ENCODE data around the gene MPI.
"Not testable (repeated sequence)": the region's sequence is repeated elsewhere in the genome, so short reads cannot be mapped to it uniquely, and the experiment has no call there.

Gene MPI

DNA sequence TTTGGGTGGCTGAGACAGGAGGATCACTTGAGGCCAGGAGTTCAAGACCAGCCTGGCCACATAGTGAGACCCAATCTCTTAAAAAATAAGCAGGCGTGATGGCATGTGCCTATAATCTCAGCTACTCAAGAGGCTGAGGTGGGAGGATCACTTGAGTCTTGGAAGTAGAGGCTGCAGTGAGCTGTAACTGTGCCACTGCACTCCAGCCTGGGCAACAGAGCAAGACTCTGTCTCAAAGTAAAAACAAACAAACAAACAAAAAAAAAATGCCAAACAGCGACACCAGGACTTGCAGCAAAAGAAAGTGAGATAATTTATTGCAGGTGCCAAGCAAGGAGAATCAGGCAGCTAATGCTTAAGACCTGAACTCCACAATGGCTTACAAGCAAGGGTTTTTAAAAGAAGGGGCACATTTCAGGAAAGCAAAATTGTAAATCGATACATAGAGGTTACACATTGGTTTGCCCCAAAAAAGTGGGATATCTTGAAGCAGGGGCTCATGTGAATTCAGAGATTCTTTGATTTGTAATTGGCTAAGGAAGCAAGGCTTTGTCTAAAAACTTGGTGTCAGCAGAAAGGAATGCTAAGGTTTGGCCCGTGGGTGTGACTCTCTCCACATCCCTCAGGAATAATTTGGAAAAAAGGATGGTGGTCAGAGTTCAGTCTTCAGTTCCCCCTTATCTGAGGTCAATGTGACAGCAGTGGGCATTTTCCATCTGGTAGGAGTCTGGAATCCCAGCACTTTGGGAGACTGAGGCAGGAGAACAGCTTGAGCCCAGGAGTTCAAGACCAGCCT, 5.2 kb upstream of the MPI start:
- no peak for FAIRE-seq
- DNase-seq (ENCODE audit: insufficient read length), result no peak
- TF ChIP-seq TAF1 (IDR thresholded peaks at IDR 0.05; ENCODE audit: borderline replicate concordance, low read depth, low read length) (no peak), POLR2A (IDR thresholded peaks at IDR 0.05; ENCODE audit: low read depth, low read length) (no peak)

DNA sequence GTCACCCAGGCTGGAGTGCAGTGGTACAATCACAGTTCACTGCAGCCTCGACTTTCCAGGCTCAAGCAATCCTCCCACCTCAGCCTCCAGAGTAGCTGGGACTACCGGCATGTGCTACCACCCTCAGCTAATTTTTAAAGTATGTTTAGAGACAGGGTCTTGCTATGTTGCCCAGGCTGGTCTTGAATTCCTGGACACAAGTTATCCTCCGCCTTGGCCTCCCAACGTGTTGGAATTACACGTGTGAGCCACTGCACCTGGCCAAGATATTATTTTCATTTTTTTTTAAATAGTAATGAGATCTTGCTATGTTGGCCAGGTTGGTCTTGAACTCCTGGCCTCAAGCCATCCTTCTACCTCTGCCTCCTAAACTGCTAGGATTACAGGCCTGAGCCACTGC, 4.4 kb upstream of the MPI start:
- no peak for TF ChIP-seq TAF1 (IDR thresholded peaks at IDR 0.05; ENCODE audit: borderline replicate concordance, low read depth, low read length)
- no peak for TF ChIP-seq POLR2AphosphoS5 (IDR thresholded peaks at IDR 0.05; ENCODE audit: low read depth, low read length)
- no peak for TF ChIP-seq POLR2A (IDR thresholded peaks at IDR 0.05; ENCODE audit: low read depth, low read length)
- DNase-seq (ENCODE audit: insufficient read length), result no peak
- no peak for FAIRE-seq

DNA sequence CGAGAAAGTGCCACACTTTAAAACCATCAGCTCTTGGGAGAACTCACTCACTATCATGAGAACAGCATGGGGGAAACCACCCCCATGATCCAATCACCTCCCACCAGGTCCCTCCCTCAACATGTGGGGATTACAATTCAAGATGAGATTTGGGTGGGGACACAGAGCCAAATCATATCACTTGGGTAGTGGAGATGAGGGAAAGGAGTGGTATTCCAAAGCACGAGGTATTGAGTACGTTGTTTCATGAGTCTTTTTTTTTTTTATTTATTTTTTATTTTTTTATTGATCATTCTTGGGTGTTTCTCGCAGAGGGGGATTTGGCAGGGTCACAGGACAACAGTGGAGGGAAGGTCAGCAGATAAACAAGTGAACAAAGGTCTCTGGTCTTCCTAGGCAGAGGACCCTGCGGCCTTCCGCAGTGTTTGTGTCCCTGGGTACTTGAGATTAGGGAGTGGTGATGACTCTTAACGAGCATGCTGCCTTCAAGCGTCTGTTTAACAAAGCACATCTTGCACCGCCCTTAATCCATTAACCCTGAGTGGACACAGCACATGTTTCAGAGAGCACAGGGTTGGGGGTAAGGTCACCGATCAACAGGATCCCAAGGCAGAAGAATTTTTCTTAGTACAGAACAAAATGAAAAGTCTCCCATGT, 2.2 kb upstream of the MPI start:
- not testable (repeated sequence) for FAIRE-seq; DNase-seq (ENCODE audit: insufficient read length)

DNA sequence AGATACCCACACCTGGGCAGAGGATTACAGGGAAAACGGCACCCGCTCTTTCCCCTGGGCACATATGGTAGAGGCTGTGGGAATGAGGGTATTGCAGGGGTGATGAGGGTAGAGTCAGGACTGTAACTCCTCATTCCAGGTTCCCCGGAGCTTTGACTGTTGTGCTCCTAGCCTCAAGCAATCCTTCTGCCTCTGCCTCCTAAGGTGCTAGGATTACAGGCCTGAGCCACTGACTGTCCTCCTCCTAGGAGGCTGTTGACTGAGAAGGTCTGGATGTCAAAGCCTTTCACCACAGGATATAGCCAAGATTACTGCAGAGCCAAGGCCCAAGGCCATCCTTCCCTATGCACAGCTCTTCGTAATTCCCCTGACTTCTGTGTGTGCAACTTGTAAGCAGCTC, 1.1 kb upstream of the MPI start:
- DNase-seq (ENCODE audit: insufficient read length), result no peak
- TF ChIP-seq POLR2AphosphoS5 (IDR thresholded peaks at IDR 0.05; ENCODE audit: low read depth, low read length), result no peak
- TF ChIP-seq TAF1 (IDR thresholded peaks at IDR 0.05; ENCODE audit: borderline replicate concordance, low read depth, low read length), result no peak
- no peak for TF ChIP-seq POLR2A (IDR thresholded peaks at IDR 0.05; ENCODE audit: low read depth, low read length)
- no peak for FAIRE-seq

DNA sequence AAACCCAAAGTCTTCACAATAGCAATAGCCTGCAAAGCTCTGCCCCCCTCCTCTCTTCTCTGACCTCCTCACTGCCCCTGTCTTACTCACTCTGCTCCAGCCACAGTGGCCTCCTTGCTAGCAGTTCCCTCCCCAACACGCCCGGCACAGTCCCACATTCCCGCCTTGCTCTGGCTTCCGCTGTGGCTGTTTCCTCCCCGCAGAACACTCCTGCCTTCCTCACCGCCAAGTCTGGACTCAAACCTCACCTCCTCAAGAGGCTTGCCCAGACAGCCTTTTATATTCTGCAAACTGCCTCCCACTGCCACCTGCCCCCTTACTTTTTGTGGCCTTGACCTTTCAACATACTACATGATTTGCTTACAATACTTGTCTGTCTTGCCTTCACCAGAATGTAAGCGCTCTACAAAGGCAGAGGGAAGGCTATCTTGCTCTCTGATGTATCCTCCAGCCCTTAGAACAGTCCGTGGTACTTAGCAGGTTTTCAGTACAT, 406 bp upstream of the MPI start:
- no peak for DNase-seq (ENCODE audit: insufficient read length)
- no peak for FAIRE-seq
- TF ChIP-seq POLR2AphosphoS5 (IDR thresholded peaks at IDR 0.05; ENCODE audit: low read depth, low read length) (no peak), POLR2A (IDR thresholded peaks at IDR 0.05; ENCODE audit: low read depth, low read length) (no peak), TAF1 (IDR thresholded peaks at IDR 0.05; ENCODE audit: borderline replicate concordance, low read depth, low read length) (no peak)

DNA sequence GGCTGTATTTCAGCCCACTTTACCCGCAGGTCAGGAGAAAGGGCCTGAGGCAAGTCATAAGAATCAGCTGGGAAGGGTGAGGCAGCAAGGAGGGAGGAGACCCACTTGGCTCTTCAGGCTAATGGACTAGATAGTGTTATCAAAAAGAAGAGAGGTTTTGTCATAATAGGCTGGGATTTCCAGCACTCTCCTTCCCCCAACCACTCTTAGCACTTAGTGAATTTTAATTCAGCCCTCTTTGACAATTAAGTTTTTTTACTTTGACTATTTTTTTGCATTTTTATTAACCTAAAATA, 771 bp downstream of the MPI start:
- DNase-seq (ENCODE audit: insufficient read length) (no peak), FAIRE-seq (no peak)
- TF ChIP-seq POLR2AphosphoS5 (IDR thresholded peaks at IDR 0.05; ENCODE audit: low read depth, low read length) (no peak), POLR2A (IDR thresholded peaks at IDR 0.05; ENCODE audit: low read depth, low read length) (no peak), TAF1 (IDR thresholded peaks at IDR 0.05; ENCODE audit: borderline replicate concordance, low read depth, low read length) (no peak)

DNA sequence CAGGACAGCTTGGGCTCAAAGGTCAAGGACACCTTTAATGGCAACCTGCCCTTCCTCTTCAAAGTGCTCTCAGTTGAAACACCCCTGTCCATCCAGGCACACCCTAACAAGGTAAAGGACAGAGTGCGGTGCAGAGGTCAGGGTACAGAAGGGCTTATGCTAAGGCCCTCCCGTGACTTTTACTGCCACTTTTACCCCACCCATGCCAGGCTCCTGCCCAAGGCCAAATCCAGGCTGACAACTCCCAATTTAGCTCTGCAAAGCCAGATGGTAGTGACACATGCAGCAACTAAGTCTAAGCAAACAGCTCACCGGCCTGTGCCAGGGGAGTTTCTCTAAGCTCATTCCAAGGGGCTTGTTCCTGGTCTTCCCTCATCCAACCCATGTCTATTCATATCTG, 1.6 kb downstream of the MPI start:
- no peak for FAIRE-seq
- no peak for DNase-seq (ENCODE audit: insufficient read length)
- TF ChIP-seq POLR2AphosphoS5 (IDR thresholded peaks at IDR 0.05; ENCODE audit: low read depth, low read length) (no peak), POLR2A (IDR thresholded peaks at IDR 0.05; ENCODE audit: low read depth, low read length) (no peak), TAF1 (IDR thresholded peaks at IDR 0.05; ENCODE audit: borderline replicate concordance, low read depth, low read length) (no peak)

DNA sequence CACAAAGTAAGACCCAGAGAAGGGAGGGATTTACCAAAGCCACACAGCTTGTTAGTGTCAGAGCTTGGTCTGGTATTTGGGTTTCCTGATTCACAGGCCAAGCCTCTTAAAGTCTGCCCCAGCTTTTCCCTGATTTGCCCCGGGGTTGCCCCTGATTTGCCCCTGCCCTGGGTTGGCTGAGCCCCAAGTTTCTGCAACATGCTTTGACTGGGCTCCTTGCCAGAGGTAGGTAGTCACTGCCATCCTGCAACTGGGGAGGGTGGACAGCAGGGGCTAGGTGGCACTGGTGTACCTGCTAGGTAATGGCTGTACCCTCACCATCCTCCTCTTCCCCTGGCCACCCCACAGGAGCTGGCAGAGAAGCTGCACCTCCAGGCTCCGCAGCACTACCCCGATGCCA, 2.5 kb downstream of the MPI start:
- no peak for TF ChIP-seq TAF1 (IDR thresholded peaks at IDR 0.05; ENCODE audit: borderline replicate concordance, low read depth, low read length)
- no peak for TF ChIP-seq POLR2AphosphoS5 (IDR thresholded peaks at IDR 0.05; ENCODE audit: low read depth, low read length)
- TF ChIP-seq POLR2A (IDR thresholded peaks at IDR 0.05; ENCODE audit: low read depth, low read length), result no peak
- FAIRE-seq (no peak), DNase-seq (ENCODE audit: insufficient read length) (no peak)

DNA sequence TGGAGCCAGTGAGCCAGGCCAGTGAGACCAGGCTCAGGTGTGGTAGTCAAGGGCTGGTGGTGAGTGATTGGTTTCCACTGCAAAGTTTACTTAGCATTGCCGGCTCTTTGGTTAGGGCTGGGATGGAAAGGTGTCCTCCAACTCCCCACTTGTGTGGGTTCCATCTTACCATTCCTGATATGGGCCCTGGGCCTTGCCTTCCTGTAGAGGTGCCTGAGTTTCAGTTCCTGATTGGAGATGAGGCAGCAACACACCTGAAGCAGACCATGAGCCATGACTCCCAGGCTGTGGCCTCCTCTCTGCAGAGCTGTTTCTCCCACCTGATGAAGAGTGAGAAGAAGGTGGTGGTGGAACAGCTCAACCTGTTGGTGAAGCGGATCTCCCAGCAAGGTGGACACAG, 3.1 kb downstream of the MPI start:
- DNase-seq (ENCODE audit: insufficient read length) (no peak), FAIRE-seq (no peak)
- TF ChIP-seq POLR2A (IDR thresholded peaks at IDR 0.05; ENCODE audit: low read depth, low read length) (no peak), TAF1 (IDR thresholded peaks at IDR 0.05; ENCODE audit: borderline replicate concordance, low read depth, low read length) (no peak), POLR2AphosphoS5 (IDR thresholded peaks at IDR 0.05; ENCODE audit: low read depth, low read length) (no peak)

DNA sequence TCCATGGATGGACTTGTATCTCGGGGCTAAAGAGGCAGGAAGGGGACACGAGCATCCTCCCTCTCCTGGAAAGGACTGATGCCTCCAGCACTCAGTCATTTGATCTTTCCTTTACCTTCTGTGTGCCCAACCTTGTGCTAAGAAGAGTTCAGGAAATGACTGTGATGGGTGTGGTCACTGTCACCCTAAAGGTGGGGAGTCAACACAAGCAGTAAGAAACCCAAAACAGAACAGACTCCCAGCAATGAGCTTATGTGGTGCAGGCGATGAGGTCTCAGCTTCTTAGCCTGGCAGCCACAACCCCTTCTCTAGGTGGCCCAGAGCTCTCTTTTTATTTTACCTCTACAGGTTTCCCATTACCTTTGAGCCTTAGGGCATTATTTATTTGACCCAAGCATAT, 3.8 kb downstream of the MPI start:
- FAIRE-seq (no peak), DNase-seq (ENCODE audit: insufficient read length) (no peak)
- no peak for TF ChIP-seq POLR2AphosphoS5 (IDR thresholded peaks at IDR 0.05; ENCODE audit: low read depth, low read length)
- no peak for TF ChIP-seq POLR2A (IDR thresholded peaks at IDR 0.05; ENCODE audit: low read depth, low read length)
- no peak for TF ChIP-seq TAF1 (IDR thresholded peaks at IDR 0.05; ENCODE audit: borderline replicate concordance, low read depth, low read length)

DNA sequence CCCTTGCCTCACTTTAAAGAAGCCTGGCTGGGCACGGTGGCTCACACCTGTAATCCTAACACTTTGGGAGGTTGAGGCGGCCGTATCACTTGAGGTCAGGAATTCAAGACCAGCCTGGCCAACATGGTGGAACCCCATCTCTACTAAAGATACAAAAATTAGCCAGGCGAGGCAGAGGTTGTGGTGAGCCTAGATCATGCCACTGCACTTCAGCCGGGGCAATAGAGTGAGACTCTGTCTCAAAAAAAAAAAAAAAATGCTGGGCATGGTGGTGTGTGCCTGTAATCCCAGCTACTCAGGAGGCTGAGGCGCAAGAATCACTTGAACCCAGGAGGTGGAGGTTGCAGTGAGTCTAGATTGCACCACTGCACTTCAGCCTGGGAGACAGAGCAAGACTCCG, 4.5 kb downstream of the MPI start:
- FAIRE-seq; DNase-seq (ENCODE audit: insufficient read length): not testable (repeated sequence)

DNA sequence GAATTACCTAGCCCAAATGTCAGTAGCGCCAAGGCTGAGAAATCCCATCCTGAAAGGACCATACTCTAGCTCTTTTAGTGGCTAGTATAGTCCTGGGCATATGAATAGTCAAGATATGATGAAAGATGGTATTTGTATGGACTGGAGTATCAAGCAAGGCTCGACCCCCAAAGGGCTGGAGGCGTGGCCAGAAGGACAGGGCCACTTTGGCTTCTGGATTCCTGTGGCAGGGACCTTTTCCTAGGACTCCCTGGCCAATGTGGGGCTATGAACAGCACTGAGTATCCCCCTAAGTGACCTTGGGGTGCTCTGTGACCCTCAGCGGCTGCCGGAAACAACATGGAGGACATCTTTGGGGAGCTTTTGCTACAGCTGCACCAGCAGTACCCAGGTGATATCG, 6.0 kb downstream of the MPI start:
- TF ChIP-seq POLR2A (IDR thresholded peaks at IDR 0.05; ENCODE audit: low read depth, low read length) (no peak), TAF1 (IDR thresholded peaks at IDR 0.05; ENCODE audit: borderline replicate concordance, low read depth, low read length) (no peak), POLR2AphosphoS5 (IDR thresholded peaks at IDR 0.05; ENCODE audit: low read depth, low read length) (no peak)
- no peak for DNase-seq (ENCODE audit: insufficient read length)
- FAIRE-seq, result no peak

Measured in GM12892 (cell line).